ENCODE measurements around the gene SKAP1. TPM values are rescaled to one million over a fixed set of nuclear protein-coding genes. Genes with fewer than 3 reads are reported as not detected.

SKAP1 gene
- total and polyA plus RNA-seq, 2 of the 13 experiments (the other 11 are each of a cell fraction or from before 2014, with no cell fraction given), result 0.21 TPM; not detected in 1

- WGBS (ENCODE audit: low lambda C conversion rate), result 1% methylated on average over 3 of the region's 3 CpGs
- Histone ChIP-seq H3K36me3 (replicated peaks in 1 of 2; ENCODE audit: control insufficient read depth in 1 of 2, insufficient read depth in 2 of 2, low read length in 2 of 2) (no peaks in the 10 kb centered on the region), H3K4me3 (replicated peaks in 1 of 3; ENCODE audit: insufficient read depth in 1 of 3, low read depth in 2 of 3, low read length in 3 of 3) (no peak overlapping the region), H3K27me3 (ENCODE audit: control insufficient read depth in 1 of 2, insufficient read depth in 2 of 2, low read length in 2 of 2) (peaks cover 0 to 3% of the 10 kb centered on the region in 2 experiments; a peak in 1 of 5 replicates), H2AFZ (ENCODE audit: low read length) (no peak overlapping the region), H3K9me3 (ENCODE audit: low read length) (no peaks in the 10 kb centered on the region), H3K9ac (ENCODE audit: insufficient read depth, low read depth, low read length) (no peak overlapping the region), H3K4me1 (ENCODE audit: insufficient read depth, low read length) (no peaks in the 10 kb centered on the region), H3K79me2 (ENCODE audit: insufficient read depth, low read length) (no peaks in the 10 kb centered on the region), H4K20me1 (ENCODE audit: insufficient read depth, low read length) (no peaks in the 10 kb centered on the region), H3K27ac (ENCODE audit: extremely low read length, insufficient read depth, low read length) (no peak overlapping the region), H3K4me2 (ENCODE audit: low read depth, low read length) (no peak overlapping the region)
- DNase-seq (ENCODE audit: low spot score) (no peak), ATAC-seq (no peak), FAIRE-seq (no peak)
- intact Hi-C loops (cut with micrococcal nuclease; ENCODE audit: unreplicated experiment) (no loop called here), in situ Hi-C loops (cut with HindIII; ENCODE audit: extremely low pct_ligation_motif_present, low pct_unique_long_range_greater_than_20kb) (no loop called here)
- TF ChIP-seq ZNF570 (CRISPR knock-in tag; IDR thresholded peaks at IDR 0.05; ENCODE audit: borderline replicate concordance) (no peak), ZNF263 (CRISPR knock-in tag; IDR thresholded peaks at IDR 0.05) (no peak), ZNF33B (CRISPR knock-in tag; IDR thresholded peaks at IDR 0.05) (no peak), HNF1A (IDR thresholded peaks at IDR 0.05; ENCODE audit: low read depth) (no peak), HNF1A (CRISPR knock-in tag; IDR thresholded peaks at IDR 0.05; ENCODE audit: borderline replicate concordance) (no peak), DDIT3 (CRISPR knock-in tag; IDR thresholded peaks at IDR 0.05) (no peak), ASH2L (IDR thresholded peaks at IDR 0.05; ENCODE audit: insufficient read length, low read depth, low read length) (no peak), ZNF576 (CRISPR knock-in tag; IDR thresholded peaks at IDR 0.05) (no peak), HNRNPUL1 (IDR thresholded peaks at IDR 0.05; ENCODE audit: low read depth, low read length) (no peak), PLRG1 (conservative IDR thresholded peaks at IDR 0.05) (no peak), IRF9 (CRISPR knock-in tag; IDR thresholded peaks at IDR 0.05; ENCODE audit: borderline replicate concordance) (no peak), POLR2A (IDR thresholded peaks at IDR 0.05; ENCODE audit: insufficient read depth in 1 of 2, low read depth in 2 of 2, low read length in 2 of 2) (no peak), SATB2 (CRISPR knock-in tag; IDR thresholded peaks at IDR 0.05) (no peak)
- ChIA-PET POLR2A (no interaction called here), CTCF (ENCODE audit: low intra/inter-chr PET ratio, low total read pairs) (no interaction called here)
- no TSS peak for BruUV-seq (replicated peaks)
Observed at GRCh38 chr17:48382989-48383388, 47.0 kb downstream of the SKAP1 start.

All from HepG2 (cell line).